Peyer's patch (tissue), 4 donors: Measurements from ENCODE around the gene GREM2.

Source experiments
- POLR2A ChIP-seq, 2 donors: fragments of 450-650 bp; IDR thresholded peaks; one replicate each; pipeline ENCODE4 v1.5.1; 2017; ENCODE audit warnings: antibody characterized with exemption in 2 of 2, mild to moderate bottlenecking in 2 of 2, moderate library complexity in 2 of 2
- TF ChIP-seq, protein P1 (sequence below), 6 experiments: fragments of 450-650 bp in 4 of 6; fragments of 200-600 bp in 2 of 6; sonication (generic) in 1 of 6; IDR thresholded peaks; one replicate each; pipeline ENCODE4 v1.5.1; 2017 to 2019; ENCODE audit warnings: antibody characterized with exemption in 6 of 6, mild to moderate bottlenecking in 3 of 6, moderate library complexity in 1 of 6

GRCh38 chr1:240555524-240555923 is 56.4 kb downstream of the GREM2 start:
- TF ChIP-seq, protein P1, sequence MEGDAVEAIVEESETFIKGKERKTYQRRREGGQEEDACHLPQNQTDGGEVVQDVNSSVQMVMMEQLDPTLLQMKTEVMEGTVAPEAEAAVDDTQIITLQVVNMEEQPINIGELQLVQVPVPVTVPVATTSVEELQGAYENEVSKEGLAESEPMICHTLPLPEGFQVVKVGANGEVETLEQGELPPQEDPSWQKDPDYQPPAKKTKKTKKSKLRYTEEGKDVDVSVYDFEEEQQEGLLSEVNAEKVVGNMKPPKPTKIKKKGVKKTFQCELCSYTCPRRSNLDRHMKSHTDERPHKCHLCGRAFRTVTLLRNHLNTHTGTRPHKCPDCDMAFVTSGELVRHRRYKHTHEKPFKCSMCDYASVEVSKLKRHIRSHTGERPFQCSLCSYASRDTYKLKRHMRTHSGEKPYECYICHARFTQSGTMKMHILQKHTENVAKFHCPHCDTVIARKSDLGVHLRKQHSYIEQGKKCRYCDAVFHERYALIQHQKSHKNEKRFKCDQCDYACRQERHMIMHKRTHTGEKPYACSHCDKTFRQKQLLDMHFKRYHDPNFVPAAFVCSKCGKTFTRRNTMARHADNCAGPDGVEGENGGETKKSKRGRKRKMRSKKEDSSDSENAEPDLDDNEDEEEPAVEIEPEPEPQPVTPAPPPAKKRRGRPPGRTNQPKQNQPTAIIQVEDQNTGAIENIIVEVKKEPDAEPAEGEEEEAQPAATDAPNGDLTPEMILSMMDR (IDR thresholded peaks at IDR 0.05): no peak
- TF ChIP-seq POLR2A (IDR thresholded peaks at IDR 0.05): no peak
